WERI-Rb-1 (cell line): ENCODE results near the gene ITPRIP.

ENCODE experiments used
- DNase-seq: peaks from one replicate; pipeline ENCODE4 v3.0.0-alpha.2; 2020
- H3K27ac ChIP-seq: fragments of 250-450 bp; sonication (Bioruptor Pico); 2 replicates; pipeline ENCODE4 v1.5.1; 2020; ENCODE audit warnings: mild to moderate bottlenecking, moderate library complexity
- H3K27me3 ChIP-seq: fragments of 250-450 bp; sonication (Bioruptor Pico); 2 replicates; pipeline ENCODE4 v1.5.1; 2021; ENCODE audit warnings: mild to moderate bottlenecking, low read depth, moderate library complexity; ENCODE audit not compliant: insufficient read depth, severe bottlenecking
- H3K36me3 ChIP-seq: fragments of 250-450 bp; sonication (Bioruptor Pico); 2 replicates; pipeline ENCODE4 v1.5.1; 2020; ENCODE audit warnings: mild to moderate bottlenecking, moderate library complexity
- H3K4me3 ChIP-seq: 2 replicates; pipeline ENCODE4 v1.5.1; 2011; ENCODE audit warnings: low read depth, mild to moderate bottlenecking, control low read depth, low read length
- H3K9me3 ChIP-seq: fragments of 250-450 bp; sonication (Bioruptor Pico); 2 replicates; pipeline ENCODE4 v1.5.1; 2021; ENCODE audit warnings: mild to moderate bottlenecking, moderate library complexity; ENCODE audit not compliant: severe bottlenecking
- CTCF ChIP-seq: IDR thresholded peaks from 2 replicates; pipeline ENCODE4 v1.5.1; 2011; ENCODE audit warnings: low read depth, mild to moderate bottlenecking, control low read depth, inconsistent platforms, low read length

ITPRIP gene

GRCh38 chr10:104262055-104262454 is 76.2 kb downstream of the ITPRIP start:
- Histone ChIP-seq H3K36me3 (peaks cover 77% of the 10 kb centered on the region), H3K4me3 (no peak overlapping the region), H3K9me3 (no peaks in the 10 kb centered on the region), H3K27ac (no peak overlapping the region), H3K27me3 (no peaks in the 10 kb centered on the region)
- no peak for DNase-seq
- TF ChIP-seq CTCF, result no peak

- no peak overlapping the region for H3K27ac ChIP-seq
- H3K27me3 ChIP-seq, result no peaks in the 10 kb centered on the region
- no peak overlapping the region for H3K4me3 ChIP-seq
- peaks cover 71% of the 10 kb centered on the region for H3K36me3 ChIP-seq
- TF ChIP-seq CTCF, result no peak
- H3K9me3 ChIP-seq, result no peaks in the 10 kb centered on the region
- DNase-seq, result no peak
Measured at GRCh38 chr10:104260775-104261115, 77.5 kb downstream of the ITPRIP start.

GRCh38 chr10:104259999-104260774 is 78.1 kb downstream of the ITPRIP start:
- Histone ChIP-seq H3K27me3 (no peaks in the 10 kb centered on the region), H3K27ac (no peak overlapping the region), H3K4me3 (no peak overlapping the region), H3K9me3 (no peaks in the 10 kb centered on the region), H3K36me3 (peaks cover 65% of the 10 kb centered on the region)
- TF ChIP-seq CTCF, result no peak
- DNase-seq, result no peak
